HCT116 (cell line): ENCODE results near the gene SNW1.

ENCODE experiments used
- CEBPB ChIP-seq: IDR thresholded peaks from 2 replicates; pipeline ENCODE4 v1.6.1; 2012; ENCODE audit warnings: low read depth
- EGR1 ChIP-seq: IDR thresholded peaks from 2 replicates; pipeline ENCODE4 v1.6.1; 2012; ENCODE audit warnings: low read depth
- EZH2 ChIP-seq: fragments of 200-600 bp; sonication (generic); IDR thresholded peaks from 2 replicates; pipeline ENCODE4 v1.6.1; 2017; ENCODE audit warnings: antibody characterized with exemption, mixed run types
- JUND ChIP-seq: IDR thresholded peaks from 2 replicates; pipeline ENCODE4 v1.6.1; 2012
- POLR2A ChIP-seq: IDR thresholded peaks from 2 replicates; pipeline ENCODE4 v1.7.0; 2011; ENCODE audit warnings: borderline replicate concordance; ENCODE audit not compliant: insufficient read depth, insufficient read length; ENCODE audit errors: extremely low read depth
- POLR2AphosphoS5 ChIP-seq: IDR thresholded peaks from 2 replicates; pipeline ENCODE4 v1.6.1; 2011; ENCODE audit warnings: mild to moderate bottlenecking, low read depth, low read length, moderate library complexity
- RAD21 ChIP-seq: IDR thresholded peaks from 2 replicates; pipeline ENCODE4 v1.6.1; 2012; ENCODE audit warnings: low read depth, mild to moderate bottlenecking
- SRF ChIP-seq: IDR thresholded peaks from 2 replicates; pipeline ENCODE4 v1.6.1; 2012; ENCODE audit warnings: low read depth
- YY1 ChIP-seq: IDR thresholded peaks from 2 replicates; pipeline ENCODE4 v1.6.1; 2011; ENCODE audit warnings: low read length, low read depth, moderate library complexity, mild to moderate bottlenecking; ENCODE audit not compliant: insufficient replicate concordance; ENCODE audit errors: extremely low read depth
- ZNF274 ChIP-seq: fragments of 200-500 bp; sonication (Bioruptor generic); IDR thresholded peaks from 2 replicates; pipeline ENCODE4 v1.6.1; 2014; ENCODE audit warnings: mild to moderate bottlenecking, low read depth, low read length, inconsistent platforms
- TF ChIP-seq, protein P1 (sequence below), 3 experiments: fragments of 200-600 bp in 1 of 3; sonication (generic) in 1 of 3; IDR thresholded peaks in 2 of 3; conservative IDR thresholded peaks in 1 of 3; 2 replicates each; pipeline ENCODE4 v1.5.1; 2012 to 2017; ENCODE audit warnings: low read depth in 2 of 3, low read length in 2 of 3, antibody characterized with exemption in 1 of 3, borderline replicate concordance in 1 of 3, control low read depth in 1 of 3, mild to moderate bottlenecking in 1 of 3, mixed read lengths in 1 of 3, mixed run types in 1 of 3, moderate library complexity in 1 of 3; ENCODE audit not compliant: insufficient read depth in 1 of 3
- TF ChIP-seq, protein P2 (sequence below): IDR thresholded peaks from 2 replicates; pipeline ENCODE4 v1.6.1; 2012
- TF ChIP-seq, protein P3 (sequence below): IDR thresholded peaks from 2 replicates; pipeline ENCODE4 v1.6.1; 2011; ENCODE audit warnings: mild to moderate bottlenecking, low read length, moderate library complexity; ENCODE audit not compliant: insufficient replicate concordance; ENCODE audit errors: extremely low read depth

DNA sequence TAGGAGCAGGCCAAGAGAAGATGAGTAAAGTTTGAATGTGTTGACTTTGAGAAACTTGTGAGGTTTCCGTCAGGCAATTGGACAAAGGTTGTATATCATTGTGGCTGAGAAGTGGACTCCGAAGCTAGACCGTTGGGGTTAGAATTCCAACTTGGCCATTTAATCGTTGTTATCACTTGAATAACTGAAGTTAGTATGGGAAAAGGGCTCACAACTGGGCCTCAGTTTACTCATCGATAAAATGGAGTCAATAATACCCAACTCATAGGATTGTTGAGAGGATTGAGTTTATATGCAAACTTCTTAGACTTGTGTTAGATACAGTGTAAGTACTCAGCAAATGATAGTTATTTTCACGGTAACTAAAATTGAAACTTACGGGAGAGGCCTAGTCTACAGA lies 52.2 kb downstream of the SNW1 start:
- TF ChIP-seq EZH2 (no peak), JUND (no peak), POLR2A (no peak), RAD21 (no peak), ZNF274 (no peak), YY1 (no peak), POLR2AphosphoS5 (no peak), SRF (no peak), EGR1 (no peak), CEBPB (no peak)
- TF ChIP-seq, protein P1, sequence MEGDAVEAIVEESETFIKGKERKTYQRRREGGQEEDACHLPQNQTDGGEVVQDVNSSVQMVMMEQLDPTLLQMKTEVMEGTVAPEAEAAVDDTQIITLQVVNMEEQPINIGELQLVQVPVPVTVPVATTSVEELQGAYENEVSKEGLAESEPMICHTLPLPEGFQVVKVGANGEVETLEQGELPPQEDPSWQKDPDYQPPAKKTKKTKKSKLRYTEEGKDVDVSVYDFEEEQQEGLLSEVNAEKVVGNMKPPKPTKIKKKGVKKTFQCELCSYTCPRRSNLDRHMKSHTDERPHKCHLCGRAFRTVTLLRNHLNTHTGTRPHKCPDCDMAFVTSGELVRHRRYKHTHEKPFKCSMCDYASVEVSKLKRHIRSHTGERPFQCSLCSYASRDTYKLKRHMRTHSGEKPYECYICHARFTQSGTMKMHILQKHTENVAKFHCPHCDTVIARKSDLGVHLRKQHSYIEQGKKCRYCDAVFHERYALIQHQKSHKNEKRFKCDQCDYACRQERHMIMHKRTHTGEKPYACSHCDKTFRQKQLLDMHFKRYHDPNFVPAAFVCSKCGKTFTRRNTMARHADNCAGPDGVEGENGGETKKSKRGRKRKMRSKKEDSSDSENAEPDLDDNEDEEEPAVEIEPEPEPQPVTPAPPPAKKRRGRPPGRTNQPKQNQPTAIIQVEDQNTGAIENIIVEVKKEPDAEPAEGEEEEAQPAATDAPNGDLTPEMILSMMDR (IDR thresholded peaks at IDR 0.05 in 2 of 3, conservative IDR thresholded peaks at IDR 0.05 in 1 of 3; ENCODE audit: borderline replicate concordance in 1 of 3, insufficient read depth in 1 of 3, low read depth in 2 of 3, low read length in 2 of 3) = no peak
- TF ChIP-seq, protein P2, sequence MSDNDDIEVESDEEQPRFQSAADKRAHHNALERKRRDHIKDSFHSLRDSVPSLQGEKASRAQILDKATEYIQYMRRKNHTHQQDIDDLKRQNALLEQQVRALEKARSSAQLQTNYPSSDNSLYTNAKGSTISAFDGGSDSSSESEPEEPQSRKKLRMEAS = no peak
- TF ChIP-seq, protein P3, sequence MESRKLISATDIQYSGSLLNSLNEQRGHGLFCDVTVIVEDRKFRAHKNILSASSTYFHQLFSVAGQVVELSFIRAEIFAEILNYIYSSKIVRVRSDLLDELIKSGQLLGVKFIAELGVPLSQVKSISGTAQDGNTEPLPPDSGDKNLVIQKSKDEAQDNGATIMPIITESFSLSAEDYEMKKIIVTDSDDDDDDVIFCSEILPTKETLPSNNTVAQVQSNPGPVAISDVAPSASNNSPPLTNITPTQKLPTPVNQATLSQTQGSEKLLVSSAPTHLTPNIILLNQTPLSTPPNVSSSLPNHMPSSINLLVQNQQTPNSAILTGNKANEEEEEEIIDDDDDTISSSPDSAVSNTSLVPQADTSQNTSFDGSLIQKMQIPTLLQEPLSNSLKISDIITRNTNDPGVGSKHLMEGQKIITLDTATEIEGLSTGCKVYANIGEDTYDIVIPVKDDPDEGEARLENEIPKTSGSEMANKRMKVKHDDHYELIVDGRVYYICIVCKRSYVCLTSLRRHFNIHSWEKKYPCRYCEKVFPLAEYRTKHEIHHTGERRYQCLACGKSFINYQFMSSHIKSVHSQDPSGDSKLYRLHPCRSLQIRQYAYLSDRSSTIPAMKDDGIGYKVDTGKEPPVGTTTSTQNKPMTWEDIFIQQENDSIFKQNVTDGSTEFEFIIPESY = no peak
